Upper lobe of right lung (tissue), 1 donor: ENCODE data around the gene XKR7. TPM values are rescaled to one million over a fixed set of nuclear protein-coding genes. Genes with fewer than 3 reads are reported as not detected.

ENCODE experiments used
- ATAC-seq: fragments of 200-7000 bp; cut with Tn5 transposase; one replicate; pipeline ENCODE4 v1.9.1; 2020; ENCODE audit warnings: mild to moderate bottlenecking, moderate library complexity
- DNase-seq: peaks from one replicate; pipeline ENCODE4 v3.0.0-alpha.2; 2020
- H3K27ac ChIP-seq: fragments of 200-600 bp; one replicate; pipeline ENCODE4 v1.8.0; 2022
- H3K27me3 ChIP-seq: fragments of 200-600 bp; one replicate; pipeline ENCODE4 v1.8.0; 2022; ENCODE audit warnings: mild to moderate bottlenecking
- H3K36me3 ChIP-seq: fragments of 200-600 bp; one replicate; pipeline ENCODE4 v1.8.0; 2022
- H3K4me1 ChIP-seq: fragments of 200-600 bp; one replicate; pipeline ENCODE4 v1.8.0; 2022
- H3K4me3 ChIP-seq: fragments of 200-600 bp; one replicate; pipeline ENCODE4 v1.8.0; 2022; ENCODE audit warnings: mild to moderate bottlenecking
- H3K9me3 ChIP-seq: fragments of 200-600 bp; one replicate; pipeline ENCODE4 v1.8.0; 2022
- CTCF ChIP-seq: fragments of 200-600 bp; IDR thresholded peaks from one replicate; pipeline ENCODE4 v1.8.0; 2022; ENCODE audit warnings: antibody characterized with exemption
- intact Hi-C: fragments of 100-400 bp; cut with DNase I; formaldehyde crosslinking; loops from one replicate; pipeline ENCODE4 v1.11.0; 2022
- total RNA-seq: library from RNA; stranded (reverse); fragmentation: NEBNext Ultra II Directional; extraction: Animal tissue kit (Norgen Biotek cat#: 25700); gene quantifications from one replicate; pipeline ENCODE4 v1.2.1, GENCODE V29; 2021
- donor health status: DM: no; HTN: yes; CAD: no; lungs with severe emphysema.

The XKR7 gene
- total RNA-seq, 1 donor from 2014 or later, result 0.09 TPM

GRCh38 chr20:31963889-31964288 lies 4.1 kb upstream of the XKR7 start:
- DNase-seq, result no peak
- intact Hi-C loops, result no loop called here

GRCh38 chr20:31966991-31967655 lies 828 bp upstream of the XKR7 start:
- H3K4me3 ChIP-seq, result no peak overlapping the region
- TF ChIP-seq CTCF, result no peak
- intact Hi-C loops, result no loop called here
- no peak for DNase-seq
- no peaks in the 10 kb centered on the region for H3K36me3 ChIP-seq
- no peak overlapping the region for H3K27ac ChIP-seq
- ATAC-seq, result no peak
- no peaks in the 10 kb centered on the region for H3K4me1 ChIP-seq
- no peaks in the 10 kb centered on the region for H3K9me3 ChIP-seq
- H3K27me3 ChIP-seq, result peaks cover 41% of the 10 kb centered on the region

More at GRCh38 chr20:31963889-31964288, 4.1 kb upstream of the XKR7 start:
- ATAC-seq, result no peak
- Histone ChIP-seq H3K27ac (no peak overlapping the region), H3K36me3 (no peaks in the 10 kb centered on the region), H3K27me3 (peaks cover 39% of the 10 kb centered on the region), H3K4me1 (no peaks in the 10 kb centered on the region), H3K9me3 (no peaks in the 10 kb centered on the region), H3K4me3 (no peak overlapping the region)
- no peak for TF ChIP-seq CTCF

- intact Hi-C loops, result no loop called here
- no peak for TF ChIP-seq CTCF
- peaks cover 41% of the 10 kb centered on the region for H3K27me3 ChIP-seq
- H3K4me3 ChIP-seq, result no peak overlapping the region
- H3K4me1 ChIP-seq, result no peaks in the 10 kb centered on the region
- H3K27ac ChIP-seq, result no peak overlapping the region
- H3K36me3 ChIP-seq, result no peaks in the 10 kb centered on the region
- ATAC-seq (peak; percentile 93), DNase-seq (peak; percentile 85)
- H3K9me3 ChIP-seq, result no peaks in the 10 kb centered on the region
Observed at GRCh38 chr20:31968291-31969126, 558 bp downstream of the XKR7 start.

GRCh38 chr20:31969991-31970390 lies 2.0 kb downstream of the XKR7 start:
- intact Hi-C loops, result no loop called here
- Histone ChIP-seq H3K4me1 (no peaks in the 10 kb centered on the region), H3K4me3 (no peak overlapping the region), H3K27ac (no peak overlapping the region), H3K9me3 (no peaks in the 10 kb centered on the region), H3K27me3 (peaks cover 39% of the 10 kb centered on the region), H3K36me3 (no peaks in the 10 kb centered on the region)
- ATAC-seq (no peak), DNase-seq (no peak)
- TF ChIP-seq CTCF, result no peak

- intact Hi-C loops, result no loop called here
- Histone ChIP-seq H3K27me3 (peaks cover 18% of the 10 kb centered on the region), H3K27ac (no peak overlapping the region), H3K9me3 (no peaks in the 10 kb centered on the region), H3K4me1 (no peaks in the 10 kb centered on the region), H3K36me3 (no peaks in the 10 kb centered on the region), H3K4me3 (no peak overlapping the region)
- TF ChIP-seq CTCF, result no peak
- ATAC-seq (no peak), DNase-seq (no peak)
Observed at GRCh38 chr20:31972471-31973021, 4.6 kb downstream of the XKR7 start.
